GM12892 (cell line): ENCODE measurements around the gene ATP13A3.

ENCODE experiments used
- DNase-seq: peaks from one replicate; pipeline ENCODE4 v3.0.0; 2011; ENCODE audit not compliant: insufficient read length
- FAIRE-seq: peaks from 2 replicates; lab custom pipeline; 2011; peaks lifted over from hg19 to GRCh38; lab: Jason Lieb, UNC
- POLR2A ChIP-seq: IDR thresholded peaks from 2 replicates; pipeline ENCODE4 v1.6.1; 2011; ENCODE audit warnings: low read depth, low read length, control low read depth
- POLR2AphosphoS5 ChIP-seq: IDR thresholded peaks from 2 replicates; pipeline ENCODE4 v1.6.1; 2011; ENCODE audit warnings: low read depth, low read length, control low read depth
- TAF1 ChIP-seq: IDR thresholded peaks from 2 replicates; pipeline ENCODE4 v1.6.1; 2011; ENCODE audit warnings: low read depth, mild to moderate bottlenecking, control low read depth, low read length, borderline replicate concordance

ATP13A3 gene

DNA sequence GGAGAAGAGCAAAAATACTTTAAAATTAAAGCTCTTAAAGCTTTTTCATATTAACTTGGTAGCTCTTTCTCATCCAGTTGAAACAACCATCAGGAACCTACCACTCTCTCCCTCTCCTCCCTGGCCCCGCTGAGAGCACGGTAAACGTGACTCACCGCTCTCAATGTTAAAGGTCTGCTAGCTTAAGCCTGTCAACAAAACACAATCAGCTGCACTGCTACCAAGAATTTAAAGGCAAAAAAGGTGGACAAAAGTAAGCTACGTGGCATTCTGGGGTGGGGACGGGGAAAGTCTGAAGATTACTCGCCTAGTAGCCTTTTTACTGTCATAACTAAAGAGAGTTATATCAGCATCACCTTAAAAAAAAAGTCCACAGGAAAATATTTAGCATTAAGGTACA, 79.4 kb downstream of the ATP13A3 start:
- FAIRE-seq, result no peak
- TF ChIP-seq POLR2A (no peak), TAF1 (no peak), POLR2AphosphoS5 (no peak)
- DNase-seq, result no peak

DNA sequence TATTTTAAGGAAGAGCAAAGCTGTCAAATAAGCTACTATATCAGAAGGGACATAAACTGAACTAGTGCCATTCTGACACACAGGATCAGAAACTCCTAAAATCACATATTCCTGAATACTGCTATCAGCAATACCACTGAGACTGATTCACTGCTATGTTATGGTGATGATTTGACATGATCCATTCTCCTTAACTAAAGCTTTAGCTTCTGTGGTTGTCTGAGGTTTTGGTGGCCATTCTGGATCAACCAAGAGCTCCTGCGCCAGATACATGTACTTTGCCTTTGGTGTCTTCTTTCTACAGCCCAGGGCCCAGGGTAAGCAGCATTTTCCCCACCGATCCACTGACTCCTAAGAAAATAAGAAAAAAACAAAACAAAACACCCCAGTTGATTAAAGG, 81.0 kb downstream of the ATP13A3 start:
- TF ChIP-seq TAF1, result no peak
- TF ChIP-seq POLR2A, result no peak
- no peak for TF ChIP-seq POLR2AphosphoS5
- no peak for DNase-seq
- FAIRE-seq, result no peak

DNA sequence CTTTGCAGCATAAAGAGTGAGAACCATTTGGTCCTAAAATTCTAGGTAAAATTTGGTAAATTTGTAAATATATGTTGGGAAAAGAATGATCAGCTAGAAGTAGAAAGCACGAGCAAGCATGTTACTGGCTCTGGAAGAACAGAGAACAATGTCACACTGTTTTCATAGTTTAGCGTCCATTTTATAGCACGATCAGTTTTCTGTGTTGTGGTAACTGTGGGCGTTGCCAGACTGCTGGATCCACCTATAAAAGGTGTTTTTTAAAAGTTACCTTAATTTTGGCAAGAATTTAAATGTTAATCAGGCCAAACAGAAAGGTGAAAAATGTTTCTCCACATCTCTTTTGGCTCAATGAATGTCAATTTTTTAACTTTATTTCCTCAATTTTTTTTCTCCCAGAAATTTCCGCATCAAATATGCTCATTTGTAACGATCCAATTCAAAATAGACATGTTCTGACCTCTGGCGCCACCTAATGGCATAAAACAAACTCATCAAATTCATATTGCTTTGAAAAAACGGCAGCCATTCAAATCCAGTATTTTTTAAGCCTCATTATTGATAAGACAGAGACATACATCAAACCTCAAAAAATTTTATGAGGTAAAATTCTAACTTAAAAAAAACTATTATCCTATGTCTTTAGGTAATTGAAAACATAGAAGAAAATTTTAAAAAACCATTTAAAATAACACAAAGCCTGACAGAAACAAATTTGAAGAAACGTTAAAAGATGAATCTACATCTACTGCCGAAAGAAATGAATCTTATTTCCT, 82.2 kb downstream of the ATP13A3 start:
- no peak for FAIRE-seq

DNA sequence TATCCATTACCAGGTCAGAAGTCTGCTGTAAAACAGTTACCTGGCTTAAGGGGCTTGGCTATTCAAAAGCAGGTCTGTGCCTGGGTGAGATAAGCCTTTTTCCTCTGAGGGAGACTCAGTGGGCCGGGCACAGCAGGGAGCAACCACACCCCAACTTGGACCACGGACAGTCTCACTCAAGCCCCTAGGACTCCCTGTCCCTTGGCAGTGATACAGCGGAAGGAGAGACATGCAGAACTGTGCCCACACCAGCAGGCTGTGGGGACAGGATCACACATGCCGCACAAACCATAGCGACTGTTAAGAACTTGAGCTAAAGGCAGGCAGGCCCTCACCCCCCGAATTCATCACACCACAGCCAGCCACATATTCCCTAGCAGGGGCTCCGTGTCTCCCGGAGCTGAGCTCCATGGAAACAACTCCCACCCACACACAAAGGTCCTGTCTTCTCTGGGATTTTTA, 84.9 kb downstream of the ATP13A3 start:
- FAIRE-seq (no peak), DNase-seq (no peak)
- no peak; the same call in 1 of the 2 replicates for TF ChIP-seq POLR2AphosphoS5
- TF ChIP-seq POLR2A, result peak; percentile 35

More for the DNA sequence above, 82.2 kb downstream of the ATP13A3 start:
- DNase-seq, result no peak
- no peak for TF ChIP-seq POLR2AphosphoS5

DNA sequence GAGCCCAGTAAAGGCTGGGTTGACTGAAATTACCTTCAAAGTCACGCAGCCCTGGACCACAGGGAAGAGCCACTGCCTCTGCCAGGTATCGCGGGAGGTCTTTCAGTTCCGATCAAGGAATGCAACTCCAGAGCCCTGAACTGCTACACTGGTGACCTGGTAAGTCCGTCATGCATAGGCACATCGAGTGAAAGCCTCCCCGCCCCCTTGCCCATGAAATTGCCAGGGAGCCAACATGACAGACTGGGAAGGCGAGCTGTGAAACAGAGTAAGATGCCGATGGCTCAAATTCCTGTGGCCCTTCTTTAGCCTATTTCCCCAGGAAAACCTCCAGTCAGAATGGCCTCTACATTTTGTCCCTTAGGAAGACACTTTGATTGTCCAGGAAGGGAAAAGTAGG, 85.5 kb downstream of the ATP13A3 start:
- DNase-seq, result no peak
- no peak for TF ChIP-seq POLR2A
- no peak for FAIRE-seq

DNA sequence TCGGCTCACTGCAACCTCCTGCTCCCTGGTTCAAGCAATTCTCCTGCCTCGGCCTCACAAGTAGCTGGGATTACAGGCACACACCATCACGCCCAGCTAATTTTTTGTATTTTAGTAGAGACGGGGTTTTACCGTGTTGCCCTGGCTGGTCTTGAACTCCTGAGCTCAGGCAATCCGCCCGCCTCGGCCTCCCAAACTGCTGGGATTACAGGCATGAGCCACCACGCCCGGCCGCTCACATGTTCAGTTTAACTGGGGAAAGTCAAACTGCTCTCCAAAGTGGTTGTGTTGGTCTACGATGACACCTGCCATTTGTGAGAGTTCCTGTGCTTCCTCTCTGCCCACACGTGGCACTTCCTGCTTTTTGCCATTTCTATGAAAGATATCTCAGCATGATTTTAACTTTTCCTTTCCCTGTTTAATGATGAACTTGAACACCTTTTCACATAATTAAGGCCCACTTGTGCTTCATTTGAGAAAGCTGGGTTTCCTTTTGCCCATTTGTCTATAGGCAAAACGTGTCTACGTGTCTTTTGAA, 86.9 kb downstream of the ATP13A3 start:
- FAIRE-seq, result no peak
- TF ChIP-seq POLR2AphosphoS5 (no peak), TAF1 (no peak), POLR2A (no peak)
- no peak for DNase-seq

DNA sequence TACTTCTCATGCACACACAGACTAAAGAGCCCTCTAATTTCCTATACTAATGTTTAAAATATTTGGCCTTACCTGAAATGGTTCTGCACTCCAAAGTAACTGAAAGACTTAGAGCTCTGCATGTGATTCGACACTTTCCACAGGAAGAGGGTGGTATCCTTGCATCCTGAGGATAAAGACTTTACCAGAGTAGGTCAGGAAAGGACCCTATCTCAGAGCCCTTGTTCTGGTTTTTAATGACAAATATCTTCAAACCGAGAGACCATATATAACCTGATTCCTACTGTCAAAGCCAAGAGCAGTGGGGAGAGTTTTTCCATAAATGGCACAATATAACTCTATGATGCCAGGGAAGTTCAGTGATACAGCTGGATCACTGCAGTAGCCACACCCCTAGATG, 87.6 kb downstream of the ATP13A3 start, which contains the start of gene GP5:
Gene GP5 (minus strand): TSS at position 101 of the 400 bp plus-strand sequence. CDS start 984 bp downstream, outside the sequence.
- FAIRE-seq, result no peak
- no peak for DNase-seq
- TF ChIP-seq POLR2A (no peak), POLR2AphosphoS5 (no peak), TAF1 (no peak)

DNA sequence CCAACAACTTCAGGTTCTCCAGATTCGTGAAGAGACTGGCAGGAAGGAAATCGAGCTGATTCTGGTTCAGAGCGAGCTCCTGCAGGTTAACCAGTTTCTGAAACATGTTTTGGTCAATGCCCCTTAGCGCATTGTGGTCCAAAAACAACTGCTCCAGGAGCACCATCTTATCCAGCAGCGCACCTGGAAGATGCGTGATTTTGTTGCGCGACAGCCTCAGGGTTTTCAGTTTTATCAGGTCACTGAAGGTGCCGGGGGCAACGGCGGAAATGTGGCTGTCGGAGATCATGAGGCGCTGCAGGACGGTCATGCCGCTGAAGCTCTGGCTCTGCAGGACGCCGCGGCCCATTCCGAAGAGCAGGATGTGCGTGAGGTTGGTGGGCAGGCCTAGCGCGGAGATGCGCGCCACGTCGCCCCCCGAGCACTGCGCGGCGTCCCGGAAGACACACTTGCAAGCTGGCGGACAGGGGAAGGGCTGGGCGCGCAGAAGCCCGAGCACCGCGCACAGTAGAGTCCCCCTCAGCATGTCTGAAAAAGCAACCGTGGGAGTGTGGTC, 89.0 kb downstream of the ATP13A3 start:
- FAIRE-seq, result no peak
- no peak for TF ChIP-seq TAF1
- TF ChIP-seq POLR2AphosphoS5, result no peak
- TF ChIP-seq POLR2A, result no peak
- no peak for DNase-seq

DNA sequence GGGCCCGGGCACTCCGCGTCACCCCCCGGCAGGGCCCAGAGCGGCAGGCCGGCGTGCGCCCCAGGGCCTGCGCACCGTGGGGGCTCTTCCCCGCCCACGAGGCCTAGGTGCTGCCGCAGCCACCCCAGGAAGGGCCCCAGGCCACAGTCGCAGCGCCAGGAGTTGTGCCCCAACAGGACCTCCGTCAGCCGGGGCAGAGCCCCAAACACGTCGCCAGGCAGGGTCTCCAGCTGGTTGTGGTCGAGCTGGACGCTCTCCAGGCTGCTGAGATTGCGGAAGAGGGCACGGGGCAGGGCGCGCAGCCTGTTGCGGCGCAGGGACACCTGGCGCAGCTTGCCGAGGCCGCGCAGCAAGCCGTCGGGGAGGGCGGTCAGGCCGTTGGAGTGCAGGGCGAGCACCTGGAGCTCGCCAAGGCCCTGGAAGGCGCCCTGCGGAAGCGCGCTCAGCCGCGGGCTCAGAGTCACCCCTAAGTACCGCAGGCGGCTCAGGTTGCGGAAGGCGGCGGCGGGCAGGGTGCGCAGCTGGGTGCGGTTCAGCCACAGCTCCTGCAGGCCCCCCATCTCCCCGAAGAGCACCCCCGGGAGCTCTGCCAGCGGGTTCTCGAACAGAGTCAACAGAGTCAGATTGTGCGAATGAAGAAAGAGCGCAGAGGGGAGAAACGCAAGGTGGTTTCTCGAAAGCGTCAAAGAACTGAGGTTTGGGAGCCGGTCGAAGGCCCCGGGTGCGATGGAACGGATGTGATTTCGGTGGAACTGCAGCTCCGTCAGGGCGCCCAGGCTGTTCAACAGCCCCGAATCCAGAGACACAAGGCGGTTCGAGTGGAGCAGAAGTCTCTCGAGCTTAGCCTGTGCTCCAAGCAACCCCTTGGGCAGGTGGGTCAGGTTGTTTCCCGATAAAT, 89.7 kb downstream of the ATP13A3 start:
- DNase-seq (no peak), FAIRE-seq (no peak)
- TF ChIP-seq POLR2A (no peak), TAF1 (no peak), POLR2AphosphoS5 (no peak)

DNA sequence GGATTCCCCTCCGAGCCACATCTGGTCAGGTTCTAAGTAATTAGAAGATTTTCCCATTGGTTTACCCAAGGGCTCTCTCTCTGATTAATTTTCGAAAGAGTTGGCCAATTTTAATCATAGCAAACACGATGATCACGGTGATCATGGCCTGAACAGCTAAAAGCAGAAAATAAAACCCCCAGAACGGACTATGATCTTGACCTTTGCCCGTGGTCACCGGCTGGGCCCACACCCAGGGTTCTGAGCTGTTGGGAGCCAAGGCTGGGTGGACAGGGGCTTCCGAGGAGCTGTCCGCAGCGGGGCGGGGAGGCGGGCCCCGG, 90.3 kb downstream of the ATP13A3 start:
- FAIRE-seq, result no peak
- no peak for TF ChIP-seq TAF1
- TF ChIP-seq POLR2A, result no peak
- no peak for TF ChIP-seq POLR2AphosphoS5
- no peak for DNase-seq

DNA sequence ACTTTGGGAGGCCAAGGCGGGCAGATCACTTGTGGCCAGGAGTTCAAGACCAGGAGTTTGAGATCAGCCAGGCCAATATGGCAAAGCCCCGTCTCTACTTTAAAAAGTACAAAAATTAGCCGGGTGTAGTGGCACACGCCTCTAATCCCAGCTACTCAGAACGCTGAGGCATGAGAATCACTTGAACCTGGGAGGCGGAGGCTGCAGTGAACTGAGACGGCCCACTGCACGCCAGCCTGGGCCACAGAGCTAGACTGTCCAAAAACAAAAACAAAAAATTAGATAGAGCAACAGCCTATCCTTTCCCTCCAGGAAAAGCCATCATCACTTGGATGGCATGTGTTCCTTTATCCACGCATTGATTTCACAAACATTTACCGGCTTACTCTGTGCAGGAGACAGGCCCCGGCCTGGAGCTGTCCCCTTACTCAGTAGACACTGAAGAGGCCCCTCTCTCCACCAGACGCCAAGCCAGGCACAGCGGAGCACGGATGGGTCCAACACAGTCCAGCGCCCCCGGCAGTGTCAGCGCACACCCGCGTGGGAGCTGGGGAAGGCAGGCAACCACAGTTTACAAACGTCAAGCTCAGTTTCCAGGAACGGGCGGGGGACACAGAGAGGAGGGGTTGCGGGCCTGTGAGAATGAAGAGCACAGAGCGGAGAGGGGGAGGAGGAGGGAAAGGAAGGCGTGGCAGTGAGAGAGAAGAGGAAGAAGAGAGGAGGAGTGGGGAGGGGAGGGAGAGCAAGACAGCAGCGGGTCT, 90.8 kb downstream of the ATP13A3 start:
- TF ChIP-seq POLR2AphosphoS5, result no peak
- TF ChIP-seq POLR2A, result no peak
- TF ChIP-seq TAF1, result no peak
- FAIRE-seq, result no peak
- DNase-seq, result no peak
